Ovary (tissue), 9 donors: ENCODE measurements around the gene ANGPTL8. TPM values are rescaled to one million over a fixed set of nuclear protein-coding genes. Genes with fewer than 3 reads are reported as not detected.

Source experiments
- DNase-seq, 5 donors: peaks; one replicate each; pipeline ENCODE4 v3.0.0-alpha.2; 2019 to 2020
- H3K27ac ChIP-seq, 2 donors: fragments of 200-600 bp; one replicate each; pipeline versions ENCODE4 v1.5.1 to v1.8.0; 2019 to 2022
- H3K27me3 ChIP-seq: fragments of 200-600 bp; one replicate; pipeline ENCODE4 v1.8.0; 2022
- H3K36me3 ChIP-seq: fragments of 200-600 bp; sonication (generic); one replicate; pipeline ENCODE4 v1.5.1; 2019
- H3K4me1 ChIP-seq: one replicate; pipeline ENCODE4 v1.8.1; 2013; ENCODE audit warnings: mild to moderate bottlenecking, moderate library complexity; ENCODE audit not compliant: insufficient read depth
- H3K4me3 ChIP-seq: fragments of 200-600 bp; sonication (generic); one replicate; pipeline ENCODE4 v1.5.1; 2017
- H3K9me3 ChIP-seq, 2 donors: fragments of 200-600 bp in 1 of 2; sonication (generic) in 1 of 2; one replicate each; pipeline versions ENCODE4 v1.5.1 to v1.8.1; 2013 to 2019; ENCODE audit warnings: mild to moderate bottlenecking in 1 of 2, moderate library complexity in 1 of 2
- EP300 ChIP-seq: sonication (generic); formaldehyde crosslinking; IDR thresholded peaks from one replicate; pipeline ENCODE4 v1.6.1; 2017; ENCODE audit warnings: antibody characterized with exemption
- POLR2A ChIP-seq: fragments of 450-650 bp; IDR thresholded peaks from one replicate; pipeline ENCODE4 v1.6.1; 2017; ENCODE audit warnings: antibody characterized with exemption, mild to moderate bottlenecking, moderate library complexity
- WGBS, 3 donors: extraction: QIAGEN DNeasy Blood & Tissue Kit in 1 of 3; methylation state at CpG; one replicate each; pipeline versions ENCODE4 v1.1.5 to v1.1.7; 2013 to 2017; 5-methylcytosine and 5-hydroxymethylcytosine counted together
- intact Hi-C, 4 donors: fragments of 100-400 bp; cut with DNase I; formaldehyde crosslinking; loops; one replicate each; pipeline versions ENCODE4 v1.11.0 to v1.15.1; 2022 to 2023
- polyA plus RNA-seq, 2 donors: library from polyadenylated mRNA; stranded (reverse); fragments of 200-250 nt in 1 of 2; fragments of 350-450 nt in 1 of 2; fragmentation: Illumina TruSeq in 1 of 2; extraction: RNeasy Lipid Tissue Mini Kit (QIAGEN cat#74804) in 1 of 2; gene quantifications; one replicate each; pipeline ENCODE4 v1.2.3, GENCODE V29; 2013 to 2014
- total RNA-seq, 7 donors: library from RNA; depleted of rRNA in 2 of 7; stranded (reverse); fragments of >200 nt in 2 of 7; fragmentation: NEBNext Ultra II Directional in 3 of 7; extraction: Animal tissue kit (Norgen Biotek cat#: 25700) in 3 of 7; gene quantifications; one replicate each; pipeline versions ENCODE4 v1.1.0 to v1.2.4, GENCODE V29; 2016 to 2023
- TF ChIP-seq, protein P1 (sequence below), 3 donors: fragments of 450-650 bp in 2 of 3; fragments of 200-600 bp in 1 of 3; IDR thresholded peaks; one replicate each; pipeline versions ENCODE4 v1.5.1 to v1.8.0; 2016 to 2022; ENCODE audit warnings: antibody characterized with exemption in 3 of 3, mild to moderate bottlenecking in 1 of 3
- donor health status: DM: no; HTN: no; CAD: no; lungs with moderate emphysema.
- donor health status: DM: no; HTN: no; CAD: no.
- donor health status: Bipolar disorder and iron deficiency.
- donor health status: DM: yes; HTN: yes; CAD: no.
- donor health status: DM: no; HTN: no; CAD: no.
- donor health status: DM: yes; HTN: yes; CAD: no.

The ANGPTL8 gene
- total and polyA plus RNA-seq, 9 donors = 0.50 to 0.93 (median 0.68) TPM; not detected in 5

DNA sequence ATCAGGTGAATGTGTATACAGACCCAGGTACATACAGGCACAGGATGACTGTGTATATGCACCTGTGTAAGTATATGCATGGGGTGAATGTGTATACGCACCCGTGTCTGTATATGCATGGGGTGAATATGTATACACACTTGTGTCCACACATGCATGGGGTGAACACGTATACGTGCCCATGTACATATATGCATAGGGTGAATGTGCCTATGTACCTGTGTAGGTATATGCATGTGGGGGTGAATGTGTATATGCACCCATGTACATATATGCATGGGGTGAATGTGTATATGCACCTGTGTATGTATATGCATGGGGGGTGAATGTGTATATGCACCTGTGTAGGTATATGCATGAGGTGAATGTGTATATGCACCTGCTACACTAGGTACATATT is 6.9 kb upstream of the ANGPTL8 start:
- H3K36me3 ChIP-seq = no peaks in the 10 kb centered on the region
- TF ChIP-seq EP300 = no peak
- TF ChIP-seq POLR2A = no peak
- TF ChIP-seq, protein P1, sequence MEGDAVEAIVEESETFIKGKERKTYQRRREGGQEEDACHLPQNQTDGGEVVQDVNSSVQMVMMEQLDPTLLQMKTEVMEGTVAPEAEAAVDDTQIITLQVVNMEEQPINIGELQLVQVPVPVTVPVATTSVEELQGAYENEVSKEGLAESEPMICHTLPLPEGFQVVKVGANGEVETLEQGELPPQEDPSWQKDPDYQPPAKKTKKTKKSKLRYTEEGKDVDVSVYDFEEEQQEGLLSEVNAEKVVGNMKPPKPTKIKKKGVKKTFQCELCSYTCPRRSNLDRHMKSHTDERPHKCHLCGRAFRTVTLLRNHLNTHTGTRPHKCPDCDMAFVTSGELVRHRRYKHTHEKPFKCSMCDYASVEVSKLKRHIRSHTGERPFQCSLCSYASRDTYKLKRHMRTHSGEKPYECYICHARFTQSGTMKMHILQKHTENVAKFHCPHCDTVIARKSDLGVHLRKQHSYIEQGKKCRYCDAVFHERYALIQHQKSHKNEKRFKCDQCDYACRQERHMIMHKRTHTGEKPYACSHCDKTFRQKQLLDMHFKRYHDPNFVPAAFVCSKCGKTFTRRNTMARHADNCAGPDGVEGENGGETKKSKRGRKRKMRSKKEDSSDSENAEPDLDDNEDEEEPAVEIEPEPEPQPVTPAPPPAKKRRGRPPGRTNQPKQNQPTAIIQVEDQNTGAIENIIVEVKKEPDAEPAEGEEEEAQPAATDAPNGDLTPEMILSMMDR (IDR thresholded peaks at IDR 0.05) = no peak
- intact Hi-C loops = no loop called here

DNA sequence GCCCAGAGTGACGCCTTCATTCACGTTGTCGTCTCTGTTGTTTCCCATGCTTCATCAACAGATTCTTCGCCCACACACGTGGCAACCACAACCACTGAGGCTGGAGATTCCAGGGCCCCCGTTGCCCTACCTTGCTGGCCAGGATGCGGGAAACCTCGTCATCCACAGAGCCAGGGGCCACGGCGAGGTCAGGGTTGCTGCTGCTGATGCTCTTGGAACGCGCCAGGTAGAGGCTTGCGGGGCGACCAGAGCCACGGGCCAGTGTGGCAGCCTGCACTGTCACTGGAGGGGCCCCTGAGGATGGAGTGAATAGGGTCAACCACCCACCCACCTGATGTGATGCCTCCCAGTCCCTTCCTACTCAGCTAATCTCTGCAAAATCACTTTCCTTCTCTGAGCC is 6.3 kb upstream of the ANGPTL8 start:
- intact Hi-C loops = no loop called here
- no peak overlapping the region for H3K4me3 ChIP-seq
- H3K27me3 ChIP-seq = no peaks in the 10 kb centered on the region
- no peaks in the 10 kb centered on the region for H3K36me3 ChIP-seq
- no peak overlapping the region for H3K27ac ChIP-seq
- DNase-seq = no peak
- H3K9me3 ChIP-seq = no peaks in the 10 kb centered on the region
- TF ChIP-seq, protein P1 (IDR thresholded peaks at IDR 0.05) = no peak
- TF ChIP-seq EP300 = no peak
- no peaks in the 10 kb centered on the region for H3K4me1 ChIP-seq
- WGBS, 3 donors = 83 to 89% (median 86%) methylated on average over 15 of the region's 15 CpGs

More for the DNA sequence above, 6.9 kb upstream of the ANGPTL8 start:
- H3K9me3 ChIP-seq = no peaks in the 10 kb centered on the region
- DNase-seq = no peak
- H3K27ac ChIP-seq = no peak overlapping the region
- H3K27me3 ChIP-seq = no peaks in the 10 kb centered on the region
- WGBS, 3 donors = 77 to 90% (median 89%) methylated on average over 4 of the region's 4 CpGs
- no peaks in the 10 kb centered on the region for H3K4me1 ChIP-seq
- no peak overlapping the region for H3K4me3 ChIP-seq

DNA sequence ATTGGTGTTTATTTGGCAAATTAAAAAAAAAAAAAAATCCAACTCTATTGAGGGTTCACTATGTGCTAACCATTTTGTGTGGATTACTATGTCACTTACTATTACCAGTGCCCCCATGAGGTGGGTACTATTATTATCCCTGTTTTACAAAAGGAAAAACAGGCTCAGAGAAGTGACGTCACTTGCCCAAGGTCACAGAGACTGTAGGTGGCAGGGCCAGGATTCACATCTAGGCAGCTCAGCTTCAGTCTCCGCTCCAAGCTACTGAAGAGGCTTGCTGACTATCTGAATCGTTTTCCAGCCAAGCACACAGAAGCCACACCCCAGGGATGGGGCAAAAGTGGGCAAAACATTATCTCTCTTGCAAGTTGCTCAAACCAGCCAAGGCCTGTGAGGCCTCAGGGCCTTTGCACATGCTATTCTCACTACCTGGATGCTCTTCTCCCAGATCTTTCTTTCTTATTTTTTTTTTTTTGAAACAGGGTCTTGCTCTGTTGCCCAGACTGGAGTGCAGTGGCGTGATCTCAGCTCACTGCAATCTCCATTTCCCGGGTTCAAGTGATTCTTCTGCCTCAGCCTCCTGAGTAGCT is 4.8 kb upstream of the ANGPTL8 start:
- H3K4me1 ChIP-seq = no peaks in the 10 kb centered on the region
- H3K9me3 ChIP-seq = no peaks in the 10 kb centered on the region
- H3K4me3 ChIP-seq = no peak overlapping the region
- DNase-seq = no peak
- no peaks in the 10 kb centered on the region for H3K36me3 ChIP-seq
- no peaks in the 10 kb centered on the region for H3K27me3 ChIP-seq
- WGBS, 3 donors = 76 to 86% (median 84%) methylated on average over 5 of the region's 5 CpGs
- H3K27ac ChIP-seq = no peak overlapping the region
- TF ChIP-seq, protein P1 (IDR thresholded peaks at IDR 0.05) = no peak
- no peak for TF ChIP-seq POLR2A
- TF ChIP-seq EP300 = no peak
- intact Hi-C loops = no loop called here

DNA sequence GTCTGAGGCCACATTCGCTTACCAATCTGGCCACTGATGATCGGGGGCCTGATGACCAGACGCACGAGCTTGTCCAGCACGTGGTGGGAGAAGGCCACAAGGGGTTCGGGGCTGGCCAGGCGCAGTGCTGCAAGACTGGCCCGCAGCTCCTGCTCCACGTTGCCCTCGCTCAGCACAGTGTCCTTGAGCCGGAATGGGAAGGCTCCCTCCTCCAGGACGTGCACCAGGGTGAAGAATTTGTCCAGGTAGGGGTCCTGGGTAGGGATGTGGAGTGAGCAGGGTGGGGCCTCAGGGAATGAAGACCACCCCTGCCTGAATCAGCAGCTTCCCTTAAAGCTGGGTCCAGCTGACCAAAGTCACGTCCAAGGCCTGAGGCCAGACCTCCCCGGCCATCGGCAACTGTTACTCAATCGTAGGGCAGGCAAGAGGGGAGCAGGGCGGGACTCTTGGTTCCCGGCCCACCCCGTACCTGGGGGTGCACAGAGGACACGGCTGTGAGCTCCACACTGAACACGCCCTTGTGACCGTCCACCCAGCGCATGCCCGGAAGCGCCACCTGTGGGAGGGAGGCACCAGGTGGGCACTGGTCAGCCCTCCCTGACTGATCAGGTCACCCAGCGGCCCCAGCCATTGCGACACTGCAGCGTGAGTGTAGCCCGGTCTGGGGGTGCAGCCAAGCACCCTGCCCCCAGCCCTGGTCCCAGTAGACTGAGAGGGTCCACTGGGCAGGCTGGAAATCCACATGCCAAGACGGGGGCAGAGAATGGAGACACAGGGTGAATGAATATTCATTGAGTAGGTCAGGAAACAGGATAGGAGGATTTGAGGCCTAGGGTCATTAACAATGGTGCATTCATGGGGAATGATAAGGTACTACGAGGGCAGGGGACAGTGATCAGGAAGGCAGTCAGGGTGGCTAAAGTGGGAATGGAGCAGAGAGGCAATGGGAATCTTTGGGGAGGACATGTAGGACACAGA is 2.8 kb upstream of the ANGPTL8 start:
- Histone ChIP-seq H3K27me3 (no peaks in the 10 kb centered on the region), H3K27ac (no peak overlapping the region), H3K4me3 (no peak overlapping the region), H3K4me1 (no peaks in the 10 kb centered on the region), H3K36me3 (no peaks in the 10 kb centered on the region), H3K9me3 (no peaks in the 10 kb centered on the region)
- TF ChIP-seq, protein P1 (IDR thresholded peaks at IDR 0.05) = no peak
- intact Hi-C loops = no loop called here
- 87 to 89% (median 89%) methylated on average over 31 of the region's 31 CpGs for WGBS, 3 donors
- no peak for DNase-seq
